NCI-H526 treated with DMSO at 0.1 percent for 48 hours (cell line): ENCODE data around the gene SPIC.

Experiments used
- DNase-seq: peaks from one replicate; lab custom pipeline; 2025; lab: John Stamatoyannopoulos, UW

SPIC gene

GRCh38 chr12:101536069-101536674 is 61.0 kb downstream of the SPIC start:
- DNase-seq = no peak
